ENCODE results near the gene OBP2B.
"Not testable (repeated sequence)": the region's sequence is repeated elsewhere in the genome, so short reads cannot be mapped to it uniquely, and the experiment has no call there.

OBP2B gene

DNA sequence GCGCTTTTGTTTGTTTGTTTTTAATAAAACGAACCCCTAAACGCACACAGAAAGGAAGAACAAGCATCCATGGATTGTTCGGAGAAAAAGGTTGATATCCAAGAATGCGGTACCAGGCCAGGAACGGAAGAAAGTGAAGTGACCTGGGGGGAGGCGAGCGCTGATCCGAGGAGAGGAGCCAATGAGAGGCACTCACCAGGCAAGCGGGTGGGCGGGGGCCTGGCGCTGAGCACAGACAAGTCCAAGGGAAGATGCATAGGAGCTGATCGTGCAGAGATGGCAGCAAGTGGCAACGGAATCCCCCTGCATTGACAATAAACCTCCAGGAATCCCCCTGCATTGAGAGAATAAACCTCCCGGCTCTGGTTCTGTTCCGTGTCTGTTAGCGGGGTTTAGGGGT lies 8.4 kb downstream of the OBP2B start:
- no peak for DNase-seq

DNA sequence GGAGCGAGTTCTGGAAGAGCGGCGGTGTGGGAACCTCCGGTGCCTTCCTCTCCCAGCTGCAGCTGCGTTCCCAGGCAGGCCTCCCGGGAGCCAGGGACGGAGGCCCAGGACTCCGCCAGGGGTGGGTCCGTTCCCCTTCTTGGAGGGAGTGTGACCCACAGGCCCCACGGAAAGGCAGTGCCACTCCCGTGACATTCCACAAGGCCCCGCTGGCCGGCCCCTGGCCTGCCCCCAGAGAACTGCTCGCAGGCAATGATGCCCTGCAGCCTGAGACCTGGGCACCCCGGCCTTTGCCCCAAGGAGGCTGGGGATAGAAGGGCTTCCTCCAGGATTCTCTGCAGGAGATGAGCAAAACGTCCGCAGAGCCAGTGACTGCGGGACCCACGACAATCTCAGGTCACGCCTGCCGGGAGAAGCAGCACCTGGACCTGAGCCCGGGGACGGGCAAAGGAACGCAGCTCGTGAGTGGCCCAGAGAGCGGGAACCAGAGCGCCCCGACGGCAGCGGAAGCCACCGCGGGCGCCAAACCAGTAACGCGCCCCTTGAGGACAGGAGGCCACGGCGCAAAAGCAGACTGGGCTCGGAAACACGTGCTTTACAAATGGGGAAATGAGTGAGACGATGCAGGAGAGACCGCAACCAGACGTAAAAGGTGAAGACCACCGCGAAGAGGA lies 9.3 kb downstream of the OBP2B start:
- DNase-seq, result peak; percentile 20

GRCh38 chr9:133195029-133195428 lies 14.0 kb downstream of the OBP2B start:
- DNase-seq, result no peak

DNA sequence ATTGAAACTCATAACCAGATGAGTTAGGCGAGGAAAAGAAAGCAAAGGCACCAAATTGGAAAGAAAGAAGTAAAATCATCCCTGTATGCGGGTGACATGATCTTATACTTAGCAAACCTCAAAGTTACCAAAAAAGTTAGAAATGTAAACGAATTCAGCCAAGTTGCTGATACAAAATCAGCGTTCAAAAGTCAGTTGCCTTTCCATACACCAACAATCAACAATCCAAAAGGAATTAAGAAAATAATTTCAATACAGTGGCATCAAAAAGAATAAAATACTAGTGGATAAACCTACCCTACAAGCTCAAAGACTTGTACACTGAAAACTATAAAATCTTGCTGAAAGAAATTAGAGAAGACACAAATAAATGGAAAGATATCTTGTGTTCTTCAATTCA lies 14.5 kb downstream of the OBP2B start:
- no peak for DNase-seq

DNA sequence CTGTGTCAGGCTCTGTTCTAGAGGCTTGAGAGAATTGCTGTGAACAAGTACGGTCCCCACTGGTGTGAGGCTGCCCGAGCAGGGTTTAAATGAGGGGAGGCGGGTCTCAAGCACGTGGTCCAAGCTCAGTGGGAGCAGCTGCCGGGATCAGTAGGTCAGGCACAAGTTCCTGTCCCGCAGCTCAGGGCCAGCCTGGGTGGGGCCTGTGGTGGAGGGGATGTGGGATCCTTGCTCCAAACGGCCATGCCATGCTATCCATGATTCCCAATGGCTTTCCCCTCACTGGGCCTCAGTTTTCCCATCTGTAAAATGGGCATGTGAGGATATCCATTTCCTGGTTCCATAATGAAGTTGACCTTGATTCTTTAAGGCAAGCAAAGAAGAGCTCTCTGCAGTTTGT lies 17.1 kb downstream of the OBP2B start:
- DNase-seq, result no peak

DNA sequence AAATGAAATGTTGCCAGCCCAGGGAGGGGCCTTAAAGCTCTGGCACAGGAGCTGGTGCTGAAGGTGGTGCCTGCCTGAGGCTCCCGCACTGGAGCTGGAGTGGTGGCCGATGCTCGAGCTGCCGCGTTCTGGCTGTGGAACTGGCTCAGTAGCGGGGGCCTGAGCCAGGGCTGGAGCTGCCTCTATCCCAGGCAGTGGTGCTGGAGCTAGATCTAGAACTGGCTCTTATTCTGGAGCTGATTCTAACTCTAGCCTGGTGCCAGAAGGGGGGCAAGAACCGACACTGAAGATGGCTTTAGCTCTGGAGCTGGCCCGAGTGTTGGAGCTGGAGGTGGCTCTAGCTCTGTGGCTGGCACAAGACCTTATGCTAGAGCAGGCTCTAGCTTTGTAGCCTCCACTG lies 19.2 kb downstream of the OBP2B start:
- DNase-seq, result no peak

GRCh38 chr9:133188843-133189180 lies 20.2 kb downstream of the OBP2B start:
- DNase-seq, result no peak

DNA sequence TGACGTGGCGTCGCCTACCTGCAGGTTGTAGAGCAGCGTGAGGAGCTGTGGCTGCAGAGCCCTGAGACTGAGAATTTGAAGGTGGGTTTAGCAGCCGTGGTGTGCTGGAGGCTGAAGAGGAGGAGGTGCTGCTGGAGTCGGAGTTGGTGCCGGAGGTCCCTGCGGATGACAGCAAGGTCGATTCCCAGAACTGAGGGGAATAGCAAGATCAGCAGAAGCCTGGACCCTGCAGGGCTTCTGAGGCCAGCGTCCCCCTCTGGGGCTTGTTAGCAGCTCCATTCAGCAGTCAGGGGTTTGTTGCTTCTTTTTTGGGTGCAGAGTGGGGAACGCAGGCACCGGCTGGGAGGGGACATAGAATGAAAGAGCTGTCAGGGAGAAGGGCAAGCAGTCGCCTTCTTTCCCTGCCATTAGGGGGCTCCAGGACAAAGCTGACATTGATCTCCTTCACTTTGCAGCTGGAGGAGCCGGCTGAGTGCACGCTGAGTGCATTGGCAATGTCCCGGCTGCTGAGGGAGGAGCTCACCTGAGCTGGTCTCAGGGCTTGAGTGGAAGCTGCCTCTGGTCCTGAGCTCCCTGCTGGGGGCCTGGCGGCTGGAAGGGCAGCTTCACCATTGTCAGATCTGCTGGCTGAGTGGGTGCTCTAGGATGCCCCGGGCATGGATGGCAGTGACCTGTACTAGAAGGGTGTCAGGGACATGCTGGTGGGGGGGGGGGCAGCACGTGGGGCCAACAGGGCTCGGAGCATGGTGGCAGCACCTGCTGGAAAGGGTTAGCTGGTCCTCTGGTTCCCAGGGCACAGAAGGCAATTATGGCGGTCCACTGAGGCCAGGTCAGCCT lies 20.8 kb downstream of the OBP2B start:
- peak; percentile 15 for DNase-seq

- DNase-seq, result no peak
Measured at GRCh38 chr9:133187561-133188005, 21.5 kb downstream of the OBP2B start.

DNA sequence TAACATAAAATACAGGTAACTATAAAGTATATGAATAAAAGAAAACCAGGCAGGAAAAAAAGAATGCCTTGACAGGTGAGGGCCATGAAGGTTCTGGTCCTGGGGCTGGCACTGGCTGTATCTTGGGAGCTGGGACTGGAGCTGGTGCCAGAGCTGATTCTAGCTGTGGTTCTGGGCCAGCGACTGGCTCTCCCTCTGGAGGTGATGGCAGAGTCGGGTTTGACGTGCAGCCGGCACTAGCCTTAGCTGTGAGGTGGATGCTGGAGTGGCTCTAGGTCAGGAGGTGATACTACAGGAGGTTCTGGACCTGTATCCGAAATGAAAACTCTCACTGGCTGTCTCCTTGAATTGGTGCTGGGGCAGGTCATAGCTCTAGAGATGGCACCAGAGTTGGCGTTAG lies 22.3 kb downstream of the OBP2B start:
- no peak for DNase-seq

DNA sequence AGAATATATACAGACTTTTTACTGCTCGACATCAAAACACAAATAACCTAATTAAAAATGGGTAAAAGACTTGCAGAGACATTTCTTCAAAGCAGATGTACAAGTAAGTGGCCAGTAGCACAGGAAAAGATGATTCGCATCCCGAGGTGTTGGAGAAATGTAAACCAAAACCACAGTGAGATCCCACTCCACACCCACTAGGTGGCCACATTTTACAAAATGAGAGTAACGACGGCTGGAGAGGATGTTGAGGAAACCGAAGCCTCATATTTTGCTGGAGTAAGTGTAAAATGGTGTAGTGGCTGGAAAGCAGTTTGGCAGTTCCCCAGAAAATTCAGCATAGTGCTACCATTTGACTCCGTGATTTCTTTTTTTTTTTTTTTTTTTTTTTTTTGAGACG lies 24.1 kb downstream of the OBP2B start:
- DNase-seq, result peak; percentile 51

DNA sequence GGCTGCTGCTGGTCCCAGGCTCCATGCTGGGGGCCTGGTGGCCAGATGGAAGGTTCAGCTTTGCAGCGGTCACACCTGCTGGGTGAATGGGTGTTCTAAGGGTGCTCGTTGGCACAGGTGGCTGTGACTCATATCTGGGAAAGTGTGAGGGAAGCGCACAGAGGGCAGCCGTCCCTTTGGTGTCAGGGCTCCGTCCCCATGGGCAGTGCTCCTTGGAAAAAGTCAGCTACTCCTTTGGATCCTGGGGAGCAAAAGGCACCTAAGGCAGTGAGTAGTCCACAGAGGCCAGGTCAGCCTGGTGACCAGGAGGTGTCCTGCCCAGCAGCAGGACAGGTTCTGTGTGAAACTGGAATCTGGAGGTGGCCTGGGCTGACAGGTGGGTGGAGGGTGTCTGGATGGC lies 26.9 kb downstream of the OBP2B start:
- DNase-seq, result no peak

DNA sequence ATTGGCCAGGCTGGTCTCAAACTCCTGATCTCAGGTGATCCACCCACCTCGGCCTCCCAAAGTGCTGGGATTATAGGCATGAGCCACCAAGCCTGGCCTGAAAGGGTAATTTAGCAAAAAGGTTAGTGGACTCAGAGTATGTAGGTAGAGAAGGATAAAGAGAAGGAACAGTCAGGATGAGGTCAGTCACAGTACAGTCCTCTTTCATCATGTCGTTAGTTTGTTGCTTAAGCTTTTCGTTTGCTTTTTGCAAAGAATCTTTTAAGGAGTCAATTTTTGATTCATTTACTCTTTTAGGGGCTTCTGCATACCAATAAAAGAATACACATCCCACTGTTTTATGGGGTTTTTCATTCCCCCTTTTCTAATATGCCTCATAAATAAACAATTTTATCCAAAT lies 27.5 kb downstream of the OBP2B start:
- DNase-seq, result no peak

DNA sequence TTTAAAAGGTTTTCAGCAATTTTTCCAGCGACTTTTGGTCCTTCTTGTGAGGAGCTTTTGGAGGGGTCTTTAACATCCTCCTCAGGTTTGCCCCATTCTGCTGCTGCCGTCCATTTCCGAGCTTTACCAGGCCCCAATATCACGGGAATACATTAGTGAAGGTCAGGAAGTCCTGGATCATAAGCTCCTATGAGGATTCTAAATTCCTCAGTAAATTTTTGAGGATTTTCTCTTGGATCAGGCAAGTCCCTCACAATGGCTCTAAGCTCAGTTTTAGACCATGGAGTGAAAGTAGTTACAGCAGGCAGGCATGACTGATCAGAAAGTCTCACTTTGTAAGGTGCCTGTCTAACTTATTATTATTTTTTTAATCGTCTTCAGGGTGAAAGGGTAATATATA lies 28.1 kb downstream of the OBP2B start:
- DNase-seq, result no peak

DNA sequence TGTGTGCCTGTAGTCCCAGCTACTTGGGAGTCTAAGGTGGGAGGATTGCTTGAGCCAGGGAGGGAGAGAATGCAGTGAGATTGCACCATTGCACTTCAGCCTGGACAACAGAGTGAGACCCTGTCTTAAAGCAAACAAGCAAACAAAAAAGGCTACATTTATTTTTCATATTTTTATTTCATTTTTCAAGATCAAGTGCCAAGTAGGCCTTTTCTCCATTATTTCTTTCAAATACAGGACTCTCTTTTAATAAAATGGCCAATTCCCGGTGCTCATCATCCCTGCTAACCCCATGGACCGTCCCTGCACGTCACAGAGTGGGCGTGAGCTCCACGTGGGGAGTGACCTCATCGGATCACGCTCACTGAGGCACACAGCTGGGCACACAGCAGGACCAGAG lies 36.0 kb downstream of the OBP2B start:
- no peak for DNase-seq

DNA sequence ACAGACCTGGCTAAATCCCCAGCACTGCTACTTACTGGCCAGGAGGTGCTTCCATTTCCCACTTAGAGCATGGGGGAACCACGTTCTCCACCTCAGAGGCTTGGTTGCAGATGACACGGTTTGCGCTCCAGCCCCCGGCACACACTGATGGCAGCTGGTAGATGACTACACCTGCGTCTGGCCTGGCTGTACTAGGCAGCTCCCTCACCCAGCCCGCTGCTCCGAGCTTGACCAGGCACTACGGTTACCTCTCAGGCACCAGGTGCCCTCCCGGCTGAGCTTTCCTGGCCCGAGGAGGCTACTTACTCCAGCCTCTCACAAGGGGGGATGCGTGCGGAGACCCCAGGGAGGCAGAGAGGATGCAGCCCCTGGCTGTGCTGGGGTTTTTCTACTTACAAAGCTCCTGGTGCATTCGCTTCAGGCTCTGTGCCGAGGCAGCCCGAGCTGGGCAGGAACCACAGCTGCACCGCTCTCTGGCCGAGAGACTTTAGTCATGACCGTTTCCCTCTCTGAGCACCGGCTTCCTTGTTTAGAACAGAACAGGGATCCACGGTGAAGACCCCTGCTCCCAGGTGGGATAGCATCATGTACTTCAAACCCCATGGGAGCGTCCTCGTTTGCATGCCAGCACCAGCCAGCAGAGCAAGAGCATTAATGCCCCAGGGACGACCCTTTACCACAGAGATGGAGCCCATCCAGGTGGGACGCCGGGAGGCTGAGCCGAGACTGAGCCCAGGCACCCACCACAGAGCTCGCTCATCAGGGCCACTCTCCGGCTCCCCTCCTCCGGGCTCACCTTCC lies 37.7 kb downstream of the OBP2B start:
- no peak for DNase-seq

DNA sequence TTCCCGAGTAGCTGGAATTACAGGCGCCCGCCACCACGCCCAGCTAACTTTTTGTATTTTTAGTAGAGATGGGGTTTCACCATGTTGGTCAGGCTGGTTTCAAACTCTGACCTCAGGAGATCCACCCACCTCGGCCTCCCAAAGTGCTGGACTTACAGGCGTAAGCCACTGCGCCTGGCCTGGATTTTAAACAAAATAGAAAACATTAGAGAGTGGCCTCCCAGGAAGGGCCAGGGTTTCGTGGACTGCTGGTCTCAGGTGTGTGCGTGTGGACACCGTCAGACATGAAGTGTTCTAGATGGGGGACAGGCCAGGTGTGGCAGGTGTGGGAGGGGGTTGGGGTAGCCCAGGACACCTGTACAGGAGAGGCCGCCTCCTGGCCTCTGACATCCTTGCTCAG lies 38.3 kb downstream of the OBP2B start:
- DNase-seq, result no peak

- DNase-seq, result not testable (repeated sequence)
Measured at GRCh38 chr9:133169687-133170086, 39.4 kb downstream of the OBP2B start.

DNA sequence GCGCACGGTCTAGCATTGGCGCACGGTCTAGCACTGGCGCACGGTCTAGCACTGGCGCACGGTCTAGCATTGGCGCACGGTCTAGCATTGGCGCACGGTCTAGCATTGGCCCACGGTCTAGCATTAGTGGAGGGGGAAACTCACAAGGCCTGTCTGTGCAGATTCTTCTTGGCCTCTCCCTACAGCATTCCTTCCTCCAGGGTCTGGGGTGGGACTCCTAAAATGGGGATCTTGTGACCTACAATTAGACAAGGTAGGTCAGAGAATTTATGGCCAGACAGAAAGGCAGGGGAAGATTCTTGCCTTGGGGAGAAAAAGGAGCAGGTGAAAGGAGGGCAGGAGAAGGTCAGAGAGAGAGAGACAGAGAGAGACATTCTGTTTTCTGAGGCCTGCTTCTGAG lies 39.9 kb downstream of the OBP2B start:
- no peak for DNase-seq

- DNase-seq, result no peak
Measured at GRCh38 chr9:133168432-133168831, 40.6 kb downstream of the OBP2B start.

- no peak for DNase-seq
Measured at GRCh38 chr9:133167769-133168168, 41.3 kb downstream of the OBP2B start.

DNA sequence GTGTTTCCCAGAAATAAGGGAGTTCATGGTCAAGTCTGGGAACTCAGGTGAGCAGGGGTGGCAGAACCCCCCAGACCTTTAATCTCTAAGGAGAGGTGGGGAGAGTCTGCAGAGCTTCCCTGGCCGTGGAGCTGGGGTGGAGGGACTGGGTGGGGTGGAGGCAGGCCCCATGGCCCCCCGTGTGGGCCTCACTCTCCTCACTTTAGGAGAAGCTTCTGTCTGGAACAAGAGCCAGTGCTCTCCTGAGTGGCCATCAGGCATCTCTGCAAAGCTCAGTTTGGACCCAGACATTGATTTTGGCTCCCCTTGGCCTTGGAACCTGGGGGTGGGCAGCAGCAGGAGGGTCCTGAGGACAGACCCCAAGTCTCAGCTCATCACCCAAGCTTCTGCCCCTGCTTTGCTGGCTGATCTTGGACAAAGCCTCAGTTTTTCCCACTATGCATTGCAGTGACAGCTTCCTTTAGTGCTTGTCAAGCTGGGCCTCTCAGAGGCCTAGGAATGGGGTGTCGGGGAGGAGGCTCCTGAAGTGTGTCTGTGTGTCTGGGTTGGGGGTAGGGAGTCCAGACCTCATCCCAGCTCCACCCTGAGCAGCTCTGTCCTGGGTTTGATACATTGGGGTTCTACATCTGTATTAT lies 41.8 kb downstream of the OBP2B start:
- no peak for DNase-seq

GRCh38 chr9:133166392-133166791 lies 42.7 kb downstream of the OBP2B start:
- DNase-seq, result no peak

- no peak for DNase-seq
Measured at GRCh38 chr9:133165452-133165730, 43.7 kb downstream of the OBP2B start.

Data from NCI-H1092 (cell line).